Spinal cord (tissue), 10 donors: Measurements from ENCODE around the gene UBE4B. TPM values are rescaled to one million over a fixed set of nuclear protein-coding genes. Genes with fewer than 3 reads are reported as not detected.

ENCODE experiments used
- DNase-seq, 6 donors: peaks; one replicate each; pipeline versions ENCODE4 v3.0.0 to v3.0.0-alpha.2; 2013 to 2015; ENCODE audit warnings: low spot score in 6 of 6, low read depth in 4 of 6
- H3K27ac ChIP-seq: one replicate; pipeline ENCODE4 v1.5.1; 2013; ENCODE audit warnings: low read depth, low read length, control low read depth
- H3K27me3 ChIP-seq: one replicate; pipeline ENCODE4 v1.6.1; 2013; ENCODE audit warnings: low read length; ENCODE audit not compliant: control insufficient read depth, insufficient read depth
- H3K36me3 ChIP-seq: one replicate; pipeline ENCODE4 v1.6.1; 2013; ENCODE audit warnings: low read length; ENCODE audit not compliant: control insufficient read depth, insufficient read depth
- H3K4me1 ChIP-seq: one replicate; pipeline ENCODE4 v1.6.1; 2013; ENCODE audit warnings: low read length; ENCODE audit not compliant: control insufficient read depth, insufficient read depth
- H3K4me3 ChIP-seq: one replicate; pipeline ENCODE4 v1.5.1; 2013; ENCODE audit warnings: low read depth, low read length, control low read depth
- H3K9me3 ChIP-seq: one replicate; pipeline ENCODE4 v1.6.1; 2013; ENCODE audit warnings: low read length; ENCODE audit not compliant: control insufficient read depth, insufficient read depth
- WGBS: methylation state at CpG from one replicate; pipeline ENCODE4 v1.1.5; 2013; ENCODE audit warnings: missing lambda C conversion rate; ENCODE audit not compliant: insufficient coverage; 5-methylcytosine and 5-hydroxymethylcytosine counted together
- polyA plus RNA-seq, 2 donors: library from polyadenylated mRNA; unstranded; fragments of 120-200 nt; gene quantifications; one replicate each; pipeline ENCODE4 v1.2.1, GENCODE V29; 2013; ENCODE audit not compliant: insufficient read length in 2 of 2
- total RNA-seq, 2 donors: library from RNA; depleted of rRNA in 1 of 2; stranded (reverse); fragments of 120-200 nt in 1 of 2; fragments of >200 nt in 1 of 2; gene quantifications; one replicate each; pipeline versions ENCODE4 v1.2.3 to v1.2.4, GENCODE V29; 2013 to 2014
- donor health status: healthy.

The UBE4B gene
- total and polyA plus RNA-seq, 4 donors: 35.4 to 47.6 (median 39.3) TPM

DNA sequence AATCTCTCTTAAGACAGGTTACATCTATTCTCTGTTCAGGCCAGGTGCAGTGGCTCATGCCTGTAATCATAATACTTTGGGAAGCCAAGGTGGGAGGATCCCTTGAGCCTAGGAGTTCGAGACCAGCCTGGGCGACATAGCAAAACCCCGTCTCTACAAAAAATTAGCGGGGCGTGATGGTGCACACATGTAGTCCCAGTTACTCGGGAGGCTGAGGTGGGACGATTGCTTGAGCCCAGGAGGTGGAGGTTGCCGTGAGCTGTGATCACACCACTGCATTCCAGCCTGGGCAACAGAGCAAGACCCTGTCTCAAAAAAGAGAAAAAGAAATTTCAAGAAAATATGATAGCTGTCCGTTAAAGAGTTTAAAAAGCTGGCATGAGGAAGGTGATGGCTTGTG, 43.0 kb downstream of the UBE4B start:
- no peak for DNase-seq
- H3K36me3 ChIP-seq: peaks cover 3% of the 10 kb centered on the region
- no peaks in the 10 kb centered on the region for H3K27me3 ChIP-seq
- no peaks in the 10 kb centered on the region for H3K4me1 ChIP-seq
- H3K4me3 ChIP-seq: no peak overlapping the region
- no peak overlapping the region for H3K27ac ChIP-seq
- 98% methylated on average over 9 of the region's 9 CpGs for WGBS
- H3K9me3 ChIP-seq: peaks cover 2% of the 10 kb centered on the region

DNA sequence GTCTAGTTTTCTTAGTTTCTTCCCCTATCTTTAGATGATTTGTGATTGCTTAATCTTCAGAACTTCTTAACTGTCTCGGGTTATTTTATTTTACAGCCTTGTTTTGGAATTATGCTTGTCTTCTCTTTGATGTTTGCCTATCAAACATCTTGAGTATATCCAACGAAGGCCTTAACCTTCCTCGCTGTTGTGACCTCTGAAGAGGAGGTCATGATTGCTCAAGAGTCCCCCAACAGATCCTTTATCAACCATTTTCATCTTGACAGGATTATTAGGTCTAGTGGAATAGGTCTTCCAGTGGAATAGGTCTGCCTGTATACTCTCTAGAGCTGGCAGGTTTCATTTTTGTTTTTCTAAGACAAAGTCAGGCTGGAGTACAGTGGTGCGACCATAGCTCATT, 45.7 kb downstream of the UBE4B start:
- Histone ChIP-seq H3K36me3 (peaks cover 6% of the 10 kb centered on the region), H3K27me3 (no peaks in the 10 kb centered on the region), H3K9me3 (peaks cover 2% of the 10 kb centered on the region), H3K4me3 (no peak overlapping the region), H3K27ac (no peak overlapping the region), H3K4me1 (no peaks in the 10 kb centered on the region)
- WGBS: 92% methylated on average over 1 of the region's 4 CpGs
- no peak for DNase-seq

DNA sequence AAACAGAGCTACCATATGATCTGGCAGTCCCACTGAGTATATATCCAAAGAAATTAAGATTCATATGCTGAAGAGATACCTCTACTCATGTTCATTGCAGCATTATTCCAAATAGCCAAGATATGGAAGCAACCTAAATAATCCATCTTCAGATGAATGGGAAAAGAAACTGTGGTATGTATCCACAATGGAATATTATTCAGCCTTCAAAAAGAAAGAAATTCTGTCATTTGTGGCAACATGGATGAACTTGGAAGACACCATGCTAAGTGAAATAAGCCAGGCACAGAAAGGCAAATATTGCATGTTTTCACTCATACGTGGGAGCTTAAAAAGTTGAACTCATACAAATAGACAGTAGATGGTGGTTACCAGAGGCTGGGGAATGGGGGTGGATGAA, 47.8 kb downstream of the UBE4B start:
- no peak overlapping the region for H3K4me3 ChIP-seq
- H3K9me3 ChIP-seq: peaks cover 2% of the 10 kb centered on the region
- H3K36me3 ChIP-seq: peaks cover 3% of the 10 kb centered on the region
- H3K27ac ChIP-seq: no peak overlapping the region
- DNase-seq: no peak
- WGBS: 100% methylated on average over 1 of the region's 1 CpG
- no peaks in the 10 kb centered on the region for H3K27me3 ChIP-seq
- H3K4me1 ChIP-seq: no peaks in the 10 kb centered on the region

DNA sequence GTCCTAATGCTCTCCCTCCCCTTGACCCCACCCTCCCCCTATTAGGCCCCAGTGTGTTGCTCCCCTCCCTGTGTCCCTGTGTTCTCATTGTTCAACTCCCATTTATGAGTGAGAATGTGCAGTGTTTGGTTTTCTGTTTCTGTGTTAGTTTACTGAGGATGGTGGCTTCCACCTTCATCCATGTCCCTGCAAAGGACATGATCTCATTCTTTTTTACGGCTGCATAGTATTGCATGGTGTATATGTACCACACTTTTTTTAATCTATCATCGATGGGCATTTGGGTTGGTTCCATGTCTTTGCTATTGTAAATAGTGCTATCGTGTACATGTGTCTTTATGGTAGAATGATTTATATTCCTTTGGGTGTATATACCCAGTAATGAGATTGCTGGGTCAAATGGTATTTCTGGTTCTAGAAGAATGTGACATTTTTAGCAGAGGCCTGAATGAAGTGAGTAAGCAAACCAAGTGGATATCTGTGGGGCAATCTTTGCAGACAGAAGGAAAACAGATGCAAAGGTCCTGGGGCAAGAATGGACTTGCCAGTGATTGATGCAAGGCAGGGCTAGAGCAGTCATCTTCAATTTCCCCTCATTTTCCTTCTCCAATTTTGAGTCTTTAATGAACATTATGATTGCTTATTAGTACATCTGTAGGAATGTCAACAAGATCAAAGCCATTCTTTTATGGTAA, 50.2 kb downstream of the UBE4B start:
- no peak for DNase-seq
- peaks cover 2% of the 10 kb centered on the region for H3K9me3 ChIP-seq
- H3K4me1 ChIP-seq: no peaks in the 10 kb centered on the region
- H3K27me3 ChIP-seq: no peaks in the 10 kb centered on the region
- WGBS: 80% methylated on average over 1 of the region's 3 CpGs
- no peak overlapping the region for H3K27ac ChIP-seq
- peaks cover 3% of the 10 kb centered on the region for H3K36me3 ChIP-seq
- H3K4me3 ChIP-seq: no peak overlapping the region

DNA sequence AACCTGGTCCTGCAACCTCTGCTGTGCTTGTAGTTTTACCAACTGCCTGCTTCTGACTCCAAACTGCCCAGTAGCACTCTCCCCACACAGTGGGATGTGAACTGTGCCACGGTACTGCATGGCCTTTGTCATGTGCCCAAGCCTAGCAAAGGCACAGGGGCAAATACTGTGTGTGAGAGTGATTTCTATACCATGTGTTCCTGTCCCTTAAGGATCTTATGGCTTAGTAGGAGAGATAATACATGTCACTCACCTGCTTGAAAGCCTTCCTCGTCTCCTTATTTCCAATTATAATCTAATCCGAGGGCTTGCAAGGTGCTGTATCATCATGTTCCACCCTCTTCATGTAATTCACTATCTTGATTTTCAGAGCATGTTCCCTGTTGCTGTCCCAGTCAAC, 51.3 kb downstream of the UBE4B start:
- Histone ChIP-seq H3K27me3 (no peaks in the 10 kb centered on the region), H3K27ac (no peak overlapping the region), H3K36me3 (peaks cover 3% of the 10 kb centered on the region), H3K4me1 (no peaks in the 10 kb centered on the region), H3K9me3 (peaks cover 2% of the 10 kb centered on the region), H3K4me3 (no peak overlapping the region)
- 100% methylated on average over 2 of the region's 3 CpGs for WGBS
- no peak for DNase-seq

DNA sequence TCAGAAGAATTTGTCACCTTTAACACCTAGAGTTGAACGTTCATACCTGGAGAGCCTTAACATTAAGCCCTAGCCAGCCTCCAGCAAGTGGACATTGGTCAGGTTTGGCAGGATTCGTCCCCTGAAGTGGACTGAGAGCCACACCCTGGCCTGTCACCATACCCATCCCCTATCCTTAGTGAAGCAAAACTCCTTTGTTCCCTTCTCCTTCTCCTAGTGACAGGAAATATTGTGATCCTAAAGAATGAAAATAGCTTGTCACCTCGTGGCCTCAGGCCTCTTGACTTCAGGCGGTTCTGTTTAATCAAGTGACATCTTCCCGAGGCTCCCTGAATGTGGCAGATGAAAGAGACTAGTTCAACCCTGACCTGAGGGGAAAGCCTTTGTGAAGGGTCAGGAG, 52.3 kb downstream of the UBE4B start:
- no peak overlapping the region for H3K27ac ChIP-seq

DNA sequence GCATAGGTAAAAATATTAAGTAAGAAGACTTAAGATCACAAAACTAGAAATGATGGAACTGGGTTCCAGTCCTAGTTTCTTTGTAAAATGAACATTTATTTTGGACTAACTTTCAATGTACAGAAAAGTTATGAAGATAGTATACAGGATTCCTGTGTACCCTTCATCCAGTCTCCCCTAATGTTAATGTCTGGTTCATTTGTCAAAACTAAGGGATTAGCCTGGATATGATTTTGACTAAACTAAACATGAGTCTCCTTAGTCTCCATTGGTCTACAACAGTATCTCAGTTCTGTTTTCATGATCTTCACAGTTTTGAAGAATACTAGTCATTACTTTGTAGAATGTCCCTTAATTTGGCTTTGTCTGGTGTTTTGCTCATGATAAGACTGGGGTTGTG, 54.5 kb downstream of the UBE4B start:
- H3K4me3 ChIP-seq: no peak overlapping the region
- H3K27me3 ChIP-seq: no peaks in the 10 kb centered on the region
- no peaks in the 10 kb centered on the region for H3K4me1 ChIP-seq
- H3K27ac ChIP-seq: no peak overlapping the region
- H3K9me3 ChIP-seq: no peaks in the 10 kb centered on the region
- DNase-seq: no peak
- no peaks in the 10 kb centered on the region for H3K36me3 ChIP-seq

More for the DNA sequence above, 52.3 kb downstream of the UBE4B start:
- Histone ChIP-seq H3K9me3 (peaks cover 2% of the 10 kb centered on the region), H3K27me3 (no peaks in the 10 kb centered on the region), H3K36me3 (peaks cover 3% of the 10 kb centered on the region), H3K4me1 (no peaks in the 10 kb centered on the region), H3K4me3 (no peak overlapping the region)
- no peak for DNase-seq
- WGBS: 49% methylated on average over 5 of the region's 5 CpGs

DNA sequence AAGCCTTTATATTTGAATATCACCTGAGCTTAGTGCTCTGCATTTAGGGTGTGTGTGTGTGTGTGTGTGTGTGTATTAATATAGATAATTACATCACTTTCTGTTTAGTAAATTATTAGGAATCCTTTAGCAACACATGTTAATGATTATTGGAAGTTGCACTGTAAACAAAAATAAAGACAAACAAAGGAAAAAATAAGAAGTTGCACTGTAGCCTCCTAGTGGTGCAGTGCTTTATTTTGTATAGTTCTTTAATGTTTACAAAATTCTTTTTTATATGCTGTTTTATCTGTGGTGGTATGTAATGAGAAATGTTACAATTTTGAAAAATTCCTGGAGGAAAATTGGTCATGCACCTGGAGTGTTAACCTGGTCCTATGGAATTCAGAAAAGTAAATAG, 69.2 kb downstream of the UBE4B start:
- DNase-seq: no peak
- Histone ChIP-seq H3K27me3 (no peaks in the 10 kb centered on the region), H3K9me3 (no peaks in the 10 kb centered on the region), H3K4me3 (no peak overlapping the region), H3K36me3 (peaks cover 11% of the 10 kb centered on the region), H3K27ac (no peak overlapping the region), H3K4me1 (no peaks in the 10 kb centered on the region)

DNA sequence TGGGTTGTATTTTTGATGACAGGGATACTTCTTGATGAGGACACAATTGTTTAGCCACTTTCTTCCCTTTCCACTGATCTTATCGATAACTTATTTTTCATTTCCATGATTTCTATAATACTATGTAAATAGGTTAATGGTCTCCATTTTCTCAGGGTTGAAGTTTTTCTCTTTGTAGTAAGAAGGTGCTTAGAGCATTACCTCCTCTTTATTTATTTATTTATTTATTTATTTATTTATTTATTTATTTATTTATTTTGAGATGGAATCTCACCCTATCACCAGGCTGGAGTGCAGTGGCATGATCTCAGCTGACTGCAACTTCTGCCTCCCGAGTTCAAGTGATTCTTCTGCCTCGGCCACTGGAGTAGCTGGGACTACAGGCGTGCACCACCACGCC, 70.4 kb downstream of the UBE4B start:
- Histone ChIP-seq H3K36me3 (peaks cover 16% of the 10 kb centered on the region), H3K27ac (no peak overlapping the region), H3K4me1 (no peaks in the 10 kb centered on the region), H3K27me3 (no peaks in the 10 kb centered on the region), H3K9me3 (no peaks in the 10 kb centered on the region), H3K4me3 (no peak overlapping the region)
- no peak for DNase-seq
- WGBS: 100% methylated on average over 1 of the region's 5 CpGs

DNA sequence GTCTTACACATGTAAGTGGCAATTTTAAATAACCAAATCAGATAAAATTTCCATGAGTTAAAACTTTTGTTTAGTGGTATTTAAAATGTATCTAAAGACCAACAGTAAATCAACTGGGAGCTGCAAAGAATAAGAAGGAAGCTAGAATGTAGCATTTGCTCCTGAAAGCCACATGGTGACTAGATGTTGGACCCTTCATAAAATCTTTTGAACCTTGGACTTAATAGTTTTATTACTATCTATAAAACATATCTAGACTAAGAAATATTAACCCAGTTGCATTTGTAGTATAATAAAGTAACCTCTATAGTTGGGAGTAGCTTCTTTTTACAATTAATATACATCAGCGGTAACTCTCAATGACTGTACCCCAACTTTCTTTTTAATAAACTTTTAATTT, 72.1 kb downstream of the UBE4B start:
- H3K36me3 ChIP-seq: peaks cover 16% of the 10 kb centered on the region
- no CpG with 5 or more reads among the region's 1 CpG for WGBS

More for the DNA sequence above, 72.1 kb downstream of the UBE4B start:
- no peaks in the 10 kb centered on the region for H3K4me1 ChIP-seq
- DNase-seq: no peak
- no peak overlapping the region for H3K4me3 ChIP-seq
- H3K9me3 ChIP-seq: no peaks in the 10 kb centered on the region
- H3K27ac ChIP-seq: no peak overlapping the region
- H3K27me3 ChIP-seq: no peaks in the 10 kb centered on the region
